Fibroblast of pulmonary artery (primary cell): Measurements from ENCODE around the gene PYGB.

Source experiments
- DNase-seq: peaks from one replicate; pipeline ENCODE4 v3.0.0-alpha.2; 2010; ENCODE audit warnings: low read depth
- H3K4me3 ChIP-seq: replicated peaks from 2 replicates; pipeline ENCODE4 v1.5.1; 2011; ENCODE audit warnings: low read depth, mild to moderate bottlenecking, control low read depth, low read length, moderate library complexity
- CTCF ChIP-seq: IDR thresholded peaks from 2 replicates; pipeline ENCODE4 v1.5.1; 2011; ENCODE audit warnings: mild to moderate bottlenecking, control low read depth, low read length, inconsistent platforms; ENCODE audit errors: missing control alignments

PYGB gene

GRCh38 chr20:25269833-25270170 lies 21.9 kb downstream of the PYGB start:
- no peak for DNase-seq
- no peak overlapping the region for H3K4me3 ChIP-seq
- no peak for TF ChIP-seq CTCF

- no peak for DNase-seq
- TF ChIP-seq CTCF = no peak
- H3K4me3 ChIP-seq = no peak overlapping the region
Observed at GRCh38 chr20:25270829-25271251, 23.0 kb downstream of the PYGB start.

- TF ChIP-seq CTCF = no peak
- no peak for DNase-seq
- H3K4me3 ChIP-seq = no peak overlapping the region
Observed at GRCh38 chr20:25271486-25272222, 23.8 kb downstream of the PYGB start.

GRCh38 chr20:25272223-25273000 lies 24.5 kb downstream of the PYGB start:
- H3K4me3 ChIP-seq = no peak overlapping the region
- DNase-seq = no peak
- no peak for TF ChIP-seq CTCF

- no peak for TF ChIP-seq CTCF
- no peak for DNase-seq
- H3K4me3 ChIP-seq = no peak overlapping the region
Observed at GRCh38 chr20:25273046-25273445, 25.2 kb downstream of the PYGB start.

GRCh38 chr20:25273541-25274358 lies 25.9 kb downstream of the PYGB start:
- DNase-seq = no peak
- H3K4me3 ChIP-seq = no peak overlapping the region
- TF ChIP-seq CTCF = no peak
